Osteoblast (primary cell): Measurements from ENCODE around the gene WDR54. TPM values are rescaled to one million over a fixed set of nuclear protein-coding genes. Genes with fewer than 3 reads are reported as not detected.

Experiments
- DNase-seq: peaks from one replicate; pipeline ENCODE4 v3.0.0; 2011; ENCODE audit warnings: low spot score, mixed read lengths; ENCODE audit not compliant: insufficient read length; ENCODE audit errors: missing footprints
- H2AFZ ChIP-seq: 2 replicates; pipeline ENCODE4 v1.6.0; 2011; ENCODE audit warnings: mild to moderate bottlenecking, low read length
- H3K27ac ChIP-seq: 2 replicates; pipeline ENCODE4 v1.5.1; 2011; ENCODE audit warnings: mild to moderate bottlenecking, low read depth, low read length, moderate library complexity
- H3K27me3 ChIP-seq: 2 replicates; pipeline ENCODE4 v1.6.0; 2012; ENCODE audit warnings: mild to moderate bottlenecking, control low read depth, inconsistent platforms, low read length, moderate library complexity; ENCODE audit not compliant: insufficient read depth
- H3K36me3 ChIP-seq: 2 replicates; pipeline ENCODE4 v1.5.1; 2011; ENCODE audit warnings: mild to moderate bottlenecking, low read length, control low read depth, moderate library complexity; ENCODE audit not compliant: insufficient read depth
- H3K4me1 ChIP-seq: 2 replicates; pipeline ENCODE4 v1.5.1; 2011; ENCODE audit warnings: mild to moderate bottlenecking, low read length, control low read depth, moderate library complexity; ENCODE audit not compliant: insufficient read depth
- H3K4me2 ChIP-seq: 2 replicates; pipeline ENCODE4 v1.6.0; 2011; ENCODE audit warnings: mild to moderate bottlenecking, low read length; ENCODE audit not compliant: insufficient read depth
- H3K4me3 ChIP-seq: fragments of 200-600 bp; sonication (generic); 3 replicates; pipeline ENCODE4 v1.5.1; 2012; ENCODE audit warnings: mild to moderate bottlenecking, low read length, inconsistent platforms; ENCODE audit not compliant: insufficient read depth
- H3K79me2 ChIP-seq: 2 replicates; pipeline ENCODE4 v1.6.0; 2012; ENCODE audit warnings: mild to moderate bottlenecking, low read length, control low read depth, inconsistent platforms; ENCODE audit not compliant: insufficient read depth
- H3K9me3 ChIP-seq: 2 replicates; pipeline ENCODE4 v1.5.1; 2011; ENCODE audit warnings: low read depth, low read length, control low read depth
- H4K20me1 ChIP-seq: 2 replicates; pipeline ENCODE4 v1.6.0; 2012; ENCODE audit warnings: mild to moderate bottlenecking, low read length, control low read depth; ENCODE audit not compliant: insufficient read depth
- total RNA-seq: library from RNA; depleted of rRNA; stranded (reverse); fragments of >200 nt; gene quantifications from 2 replicates; pipeline ENCODE4 v1.2.3, GENCODE V29; 2012
- TF ChIP-seq, protein P1 (sequence below): IDR thresholded peaks from 2 replicates; pipeline ENCODE4 v1.5.1; 2011; ENCODE audit warnings: mild to moderate bottlenecking, low read depth, low read length, moderate library complexity; ENCODE audit errors: extremely low read depth

The WDR54 gene
- total RNA-seq, 1 donor: 23.9 TPM

DNA sequence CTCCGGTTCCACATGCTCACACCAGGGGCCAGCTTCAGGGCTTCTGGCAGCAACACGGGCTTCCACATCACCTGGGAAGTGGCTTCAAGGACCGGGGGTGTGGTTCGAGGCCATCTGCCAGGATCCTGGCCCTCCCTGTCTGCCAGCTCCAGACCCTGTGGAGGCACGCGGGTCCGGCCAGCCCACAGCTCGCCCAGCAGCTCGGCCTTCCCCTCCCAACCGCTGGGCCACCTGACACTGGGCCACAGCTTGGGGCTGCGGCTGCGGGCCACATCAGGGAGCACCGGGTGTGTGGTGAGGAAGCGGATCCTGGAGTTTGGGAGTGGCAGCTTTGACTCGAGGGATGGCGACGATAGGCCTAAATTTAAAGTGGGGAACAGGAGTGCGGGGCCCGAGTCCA lies 7.1 kb upstream of the WDR54 start:
- H3K4me2 ChIP-seq: peak overlapping the region; percentile 74
- TF ChIP-seq, protein P1, sequence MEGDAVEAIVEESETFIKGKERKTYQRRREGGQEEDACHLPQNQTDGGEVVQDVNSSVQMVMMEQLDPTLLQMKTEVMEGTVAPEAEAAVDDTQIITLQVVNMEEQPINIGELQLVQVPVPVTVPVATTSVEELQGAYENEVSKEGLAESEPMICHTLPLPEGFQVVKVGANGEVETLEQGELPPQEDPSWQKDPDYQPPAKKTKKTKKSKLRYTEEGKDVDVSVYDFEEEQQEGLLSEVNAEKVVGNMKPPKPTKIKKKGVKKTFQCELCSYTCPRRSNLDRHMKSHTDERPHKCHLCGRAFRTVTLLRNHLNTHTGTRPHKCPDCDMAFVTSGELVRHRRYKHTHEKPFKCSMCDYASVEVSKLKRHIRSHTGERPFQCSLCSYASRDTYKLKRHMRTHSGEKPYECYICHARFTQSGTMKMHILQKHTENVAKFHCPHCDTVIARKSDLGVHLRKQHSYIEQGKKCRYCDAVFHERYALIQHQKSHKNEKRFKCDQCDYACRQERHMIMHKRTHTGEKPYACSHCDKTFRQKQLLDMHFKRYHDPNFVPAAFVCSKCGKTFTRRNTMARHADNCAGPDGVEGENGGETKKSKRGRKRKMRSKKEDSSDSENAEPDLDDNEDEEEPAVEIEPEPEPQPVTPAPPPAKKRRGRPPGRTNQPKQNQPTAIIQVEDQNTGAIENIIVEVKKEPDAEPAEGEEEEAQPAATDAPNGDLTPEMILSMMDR: no peak
- H3K36me3 ChIP-seq: no peaks in the 10 kb centered on the region
- H3K9me3 ChIP-seq: no peaks in the 10 kb centered on the region
- H3K27ac ChIP-seq: no peak overlapping the region
- H4K20me1 ChIP-seq: no peaks in the 10 kb centered on the region
- peak overlapping the region; percentile 75 for H3K4me3 ChIP-seq
- peak overlapping the region; percentile 90 for H2AFZ ChIP-seq
- no peaks in the 10 kb centered on the region for H3K79me2 ChIP-seq
- H3K27me3 ChIP-seq: no peaks in the 10 kb centered on the region
- peaks cover 15% of the 10 kb centered on the region for H3K4me1 ChIP-seq
- peak; percentile 87 for DNase-seq

DNA sequence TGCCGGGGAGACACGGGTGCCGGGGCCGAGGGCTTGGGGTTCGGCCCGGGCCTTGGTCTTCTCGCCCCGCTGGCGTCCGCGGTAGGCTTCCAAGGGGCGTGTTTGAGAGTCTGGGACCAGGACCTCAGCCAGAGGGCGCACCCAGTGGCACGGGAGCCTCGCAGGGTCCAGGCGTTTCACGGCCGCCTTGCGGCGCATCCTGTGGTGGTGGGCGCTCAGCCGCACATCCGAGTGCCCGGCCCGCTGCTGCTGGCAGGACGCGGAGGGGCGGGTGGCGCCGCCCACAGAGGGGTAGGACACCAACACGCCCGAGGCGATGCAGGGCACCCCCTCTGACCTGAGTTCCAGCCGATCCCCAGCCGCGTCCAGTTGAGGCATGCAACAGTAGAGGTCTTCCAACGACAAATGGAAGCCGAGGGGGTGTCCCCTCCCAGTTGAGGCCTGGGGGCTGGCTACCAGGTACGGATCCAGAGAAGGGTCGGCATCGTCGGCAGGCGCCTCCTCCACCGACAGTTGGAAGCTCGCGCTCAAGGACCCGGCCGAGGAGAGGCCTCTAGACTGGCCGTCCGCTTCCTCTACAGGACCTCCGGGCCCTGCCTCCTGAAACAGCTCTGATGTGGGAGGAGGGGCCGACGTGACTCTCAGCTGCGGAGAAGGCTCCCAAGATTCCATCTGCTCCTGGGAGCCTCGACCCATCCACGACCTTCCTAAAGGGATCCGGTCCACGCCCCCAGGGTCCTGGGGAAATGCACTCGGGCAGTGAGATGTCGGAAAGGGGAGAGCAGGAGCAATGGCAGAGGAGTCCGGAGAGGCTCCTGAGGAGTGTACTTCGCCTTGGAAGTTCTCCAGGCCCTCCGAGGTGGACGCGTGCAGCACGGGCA lies 6.4 kb upstream of the WDR54 start:
- H3K4me2 ChIP-seq: peak overlapping the region; percentile 74

DNA sequence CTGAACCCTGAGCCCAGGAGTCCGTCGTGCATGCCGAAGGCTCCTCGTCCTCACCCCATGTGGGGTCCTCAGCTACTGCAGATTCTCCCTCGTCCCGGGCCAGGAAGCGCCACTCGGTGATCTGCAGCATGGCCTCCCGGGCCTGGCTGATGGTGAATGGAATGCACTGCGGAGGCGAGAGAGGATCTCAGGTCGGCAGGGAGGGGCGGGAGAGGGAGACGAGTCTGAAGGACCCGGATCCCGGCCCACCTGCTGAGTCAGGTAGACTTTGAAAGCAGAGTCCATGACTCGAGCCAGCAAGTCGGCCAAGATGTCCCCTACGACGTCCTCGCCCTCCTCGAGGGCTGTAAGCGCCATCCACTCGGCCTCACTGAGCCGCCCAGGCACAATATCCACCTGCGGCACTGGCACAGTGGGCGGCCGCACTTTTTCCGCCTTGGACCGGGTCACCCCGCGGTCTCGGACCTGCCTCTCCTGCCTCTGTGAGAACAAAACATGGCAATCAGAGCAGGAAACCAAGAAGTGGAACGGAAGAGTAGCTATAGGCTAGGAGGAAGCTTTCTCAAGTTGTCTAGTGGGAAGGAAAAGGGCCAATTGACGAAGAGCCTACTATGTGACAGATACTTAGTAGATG lies 5.7 kb upstream of the WDR54 start:
- no peak overlapping the region for H3K27ac ChIP-seq
- H3K36me3 ChIP-seq: no peaks in the 10 kb centered on the region
- no peaks in the 10 kb centered on the region for H3K9me3 ChIP-seq
- TF ChIP-seq, protein P1: no peak
- peak; percentile 68 for DNase-seq
- peaks cover 15% of the 10 kb centered on the region for H3K4me1 ChIP-seq
- H3K4me2 ChIP-seq: peak overlapping the region; percentile 74
- peak overlapping the region; percentile 75 for H3K4me3 ChIP-seq
- no peaks in the 10 kb centered on the region for H3K27me3 ChIP-seq
- H3K79me2 ChIP-seq: no peaks in the 10 kb centered on the region
- H4K20me1 ChIP-seq: no peaks in the 10 kb centered on the region
- peak overlapping the region; percentile 90 for H2AFZ ChIP-seq

More for the DNA sequence above, 6.4 kb upstream of the WDR54 start:
- peak overlapping the region; percentile 75 for H3K4me3 ChIP-seq
- TF ChIP-seq, protein P1: peak; percentile 8
- no peak overlapping the region for H3K27ac ChIP-seq
- H3K27me3 ChIP-seq: no peaks in the 10 kb centered on the region
- H3K9me3 ChIP-seq: no peaks in the 10 kb centered on the region
- H2AFZ ChIP-seq: peak overlapping the region; percentile 90
- no peaks in the 10 kb centered on the region for H3K79me2 ChIP-seq
- no peaks in the 10 kb centered on the region for H3K36me3 ChIP-seq
- peak; percentile 93 for DNase-seq
- peaks cover 15% of the 10 kb centered on the region for H3K4me1 ChIP-seq
- H4K20me1 ChIP-seq: no peaks in the 10 kb centered on the region

DNA sequence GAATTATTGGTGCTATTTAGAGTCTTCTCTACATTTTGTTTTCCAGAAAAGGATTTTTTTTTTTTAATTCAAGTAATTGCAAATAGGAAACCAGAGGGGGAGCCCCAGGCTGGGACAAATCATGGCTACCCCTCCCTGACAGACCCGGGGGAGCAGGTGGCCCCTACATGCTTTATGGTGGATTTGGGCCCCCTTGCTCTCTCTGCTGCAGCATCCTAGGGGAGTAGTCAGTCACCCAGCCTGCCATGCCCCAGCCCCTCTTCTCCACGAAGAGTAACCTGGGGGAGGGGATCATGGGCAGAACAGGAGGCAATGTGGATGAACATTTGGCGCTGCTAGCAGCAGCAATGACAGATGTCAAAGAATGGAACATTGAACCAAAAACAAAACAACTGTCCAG lies 4.8 kb upstream of the WDR54 start:
- H3K9me3 ChIP-seq: no peaks in the 10 kb centered on the region
- no peak overlapping the region for H2AFZ ChIP-seq
- H4K20me1 ChIP-seq: no peaks in the 10 kb centered on the region
- H3K4me3 ChIP-seq: no peak overlapping the region
- H3K4me1 ChIP-seq: peaks cover 15% of the 10 kb centered on the region
- TF ChIP-seq, protein P1: peak; percentile 27
- H3K36me3 ChIP-seq: no peaks in the 10 kb centered on the region
- no peak overlapping the region for H3K27ac ChIP-seq
- DNase-seq: peak; percentile 76
- no peaks in the 10 kb centered on the region for H3K79me2 ChIP-seq
- H3K27me3 ChIP-seq: no peaks in the 10 kb centered on the region
- H3K4me2 ChIP-seq: no peak overlapping the region
